ENCODE results near the gene PDK1.

Gene PDK1

DNA sequence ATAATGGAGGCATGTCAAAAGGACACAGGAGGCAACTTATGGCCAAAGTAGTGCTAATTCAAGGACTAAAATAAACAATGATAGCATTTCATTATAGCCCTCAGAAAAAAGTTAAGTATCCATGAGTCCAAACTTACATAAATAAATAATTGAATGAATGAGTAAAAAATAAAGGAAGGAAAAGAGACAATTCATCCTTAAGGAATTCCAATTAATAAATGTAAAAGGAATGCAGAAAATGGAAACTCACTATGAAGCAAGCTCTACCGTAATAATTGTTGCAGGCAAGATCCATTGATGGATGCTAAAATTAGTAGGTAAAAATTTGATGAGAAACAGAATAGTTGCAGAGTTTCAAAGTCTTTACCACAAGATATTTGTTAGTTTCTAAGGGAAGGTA, 91.5 kb downstream of the PDK1 start:
- no peak for DNase-seq

DNA sequence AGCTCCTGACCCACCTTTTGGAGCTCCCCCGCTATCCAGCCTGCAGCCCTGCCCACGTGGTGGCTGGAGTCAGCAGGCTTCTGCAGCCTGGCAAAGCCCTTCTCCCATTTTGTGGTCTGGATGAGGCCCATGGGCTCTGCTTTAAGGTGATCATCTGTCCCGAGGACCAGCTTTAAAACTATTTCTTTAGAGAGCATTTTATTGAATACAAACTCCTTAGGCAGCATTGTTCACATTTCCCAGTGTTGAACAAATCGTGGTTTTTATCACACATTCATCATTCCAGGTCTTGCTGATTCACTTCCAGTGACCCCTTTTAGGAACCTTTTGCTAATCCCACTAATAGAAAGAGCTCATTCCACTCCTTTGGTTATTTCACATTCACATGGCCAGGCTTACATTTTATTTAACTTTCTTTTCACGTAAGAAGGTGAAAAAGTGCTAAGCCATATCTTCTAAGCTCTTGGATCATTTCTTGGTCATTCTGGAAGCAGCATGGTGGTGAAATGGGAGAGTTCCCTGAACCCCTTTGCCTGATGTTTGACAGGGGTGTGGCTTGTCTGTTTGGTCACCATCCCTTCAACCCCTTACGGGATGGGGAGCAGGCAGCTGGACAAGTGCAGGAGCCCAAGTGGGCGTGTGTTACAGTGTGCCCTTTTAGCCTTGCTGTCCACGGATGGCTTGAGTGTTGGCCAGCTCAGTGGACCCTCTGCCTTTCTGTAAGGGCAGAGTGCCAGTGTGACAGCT, 99.4 kb downstream of the PDK1 start:
- no peak for DNase-seq

DNA sequence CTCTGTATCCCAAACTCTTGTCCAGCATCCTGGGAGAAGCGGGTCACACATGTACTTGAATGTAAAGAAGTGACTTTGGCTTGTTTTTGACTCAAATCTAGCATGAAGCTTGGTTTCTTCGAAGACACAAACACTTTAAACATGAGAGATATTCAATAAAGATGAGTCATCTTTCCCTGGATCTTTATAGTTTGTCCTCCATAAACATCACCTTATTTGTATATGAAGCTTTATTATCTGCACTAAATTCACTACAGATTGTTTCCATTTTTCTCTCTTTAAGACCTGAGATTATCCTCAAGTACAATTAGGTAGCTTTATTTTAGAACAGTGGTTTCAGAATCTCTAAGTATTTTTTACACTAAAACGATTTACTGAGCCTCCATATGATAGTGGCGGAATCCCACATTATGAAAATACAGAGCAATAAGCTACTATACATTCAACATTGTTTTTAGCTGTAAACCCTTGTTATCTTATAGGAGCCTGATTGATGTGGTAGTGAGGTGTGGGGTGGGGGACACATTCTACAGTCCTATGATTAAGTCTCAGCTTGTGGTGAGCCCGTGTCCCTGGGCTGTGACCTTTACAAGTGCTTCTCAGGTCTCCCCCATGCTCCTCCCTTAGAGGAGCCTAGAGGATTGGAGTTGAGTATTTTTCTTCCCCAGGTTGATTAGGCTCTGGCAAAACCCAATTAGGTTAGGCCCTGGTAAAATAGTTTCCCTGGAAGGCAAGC, 100.1 kb downstream of the PDK1 start:
- DNase-seq = no peak
